HG02571 (cell line): ENCODE results near the gene MCTS1.
"Not testable (repeated sequence)": the region's sequence is repeated elsewhere in the genome, so short reads cannot be mapped to it uniquely, and the experiment has no call there.

Experiments
- ATAC-seq: cut with Tn5 transposase; IDR thresholded peaks from one replicate; pipeline ENCODE4 v1.9.1; 2021; ENCODE audit warnings: mild to moderate bottlenecking, moderate library complexity; ENCODE audit not compliant: unreplicated experiment

Gene MCTS1

GRCh38 chrX:120629667-120630537 lies 26.0 kb downstream of the MCTS1 start, which contains the start of gene C1GALT1C1:
Gene C1GALT1C1, minus strand, starts transcription at chrX:120630054. Its CDS starts 2,888 bp downstream, at chrX:120627166.
- peak; percentile 95 for ATAC-seq

DNA sequence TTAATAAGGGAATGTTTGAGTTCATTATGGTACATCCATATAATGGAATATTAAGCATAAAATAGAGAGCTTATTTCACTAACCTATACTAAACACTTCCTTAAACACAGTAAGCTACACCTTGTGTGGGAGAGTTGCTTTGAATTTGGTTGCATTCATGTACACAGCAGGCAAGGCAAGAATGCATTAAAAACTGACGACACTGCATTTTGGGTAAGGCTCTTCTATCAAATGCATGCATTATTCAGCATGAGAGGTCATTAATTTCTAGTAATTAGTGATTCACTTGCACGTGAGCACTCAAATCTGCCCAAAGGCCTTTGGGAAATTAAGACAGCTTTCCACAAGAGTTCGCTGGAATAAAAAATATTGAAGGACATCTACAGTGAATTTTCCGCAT lies 34.7 kb downstream of the MCTS1 start:
- ATAC-seq, result no peak

DNA sequence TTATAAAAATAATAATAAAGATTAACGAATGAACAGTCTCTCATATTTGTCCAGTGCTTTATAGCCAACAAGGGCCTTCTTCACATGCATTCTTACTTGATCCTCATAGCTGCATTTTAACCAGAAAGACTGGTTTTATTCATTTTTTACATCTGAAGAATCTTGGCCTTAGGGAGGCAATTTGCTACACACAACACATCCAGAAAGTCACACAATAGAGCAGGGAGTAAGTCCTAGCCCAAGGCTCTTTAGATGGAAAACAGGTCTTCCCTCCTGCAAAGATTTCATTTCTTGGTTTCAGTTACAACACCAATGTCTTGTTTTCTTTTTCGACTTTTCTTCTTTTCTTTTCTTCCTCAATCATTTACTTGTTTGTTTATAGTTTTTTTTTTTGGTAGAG lies 39.0 kb downstream of the MCTS1 start:
- ATAC-seq, result no peak

DNA sequence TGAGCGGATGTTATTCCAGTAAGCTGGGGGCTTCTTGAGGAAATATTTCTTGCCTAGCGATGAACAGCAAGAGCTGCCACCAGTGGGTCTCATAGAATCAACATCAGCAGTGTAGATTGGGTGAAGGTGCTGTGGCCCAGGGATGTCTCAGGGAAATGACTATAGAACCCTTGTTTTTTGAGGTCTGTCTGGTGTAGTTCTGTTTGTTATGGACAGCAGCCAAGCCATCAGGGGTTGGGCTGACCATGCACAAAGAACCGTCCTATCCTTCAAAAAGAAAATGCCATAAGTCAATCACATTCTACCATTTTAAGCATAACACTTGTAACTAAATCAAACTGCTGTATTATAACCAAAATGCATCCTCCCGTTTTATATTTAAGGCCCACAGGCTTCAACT lies 43.2 kb downstream of the MCTS1 start:
- no peak for ATAC-seq

DNA sequence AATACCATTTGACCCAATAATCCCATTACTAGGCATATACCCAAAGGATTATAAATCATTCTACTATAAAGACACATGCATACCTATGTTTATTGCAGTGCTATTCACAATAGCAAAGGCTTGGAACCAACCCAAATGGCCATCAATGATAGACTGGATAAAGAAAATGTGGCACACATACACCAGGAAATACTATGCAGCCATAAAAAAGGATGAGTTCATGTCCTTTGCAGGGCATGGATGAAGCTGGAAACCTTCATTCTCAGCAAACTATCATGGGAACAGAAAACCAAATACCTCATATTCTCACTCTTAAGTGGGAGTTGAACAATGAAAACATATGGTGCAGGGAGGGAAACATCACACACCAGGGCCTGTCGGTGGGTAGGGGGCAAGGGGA lies 48.4 kb downstream of the MCTS1 start:
- ATAC-seq, result not testable (repeated sequence)

GRCh38 chrX:120653000-120653399 lies 49.1 kb downstream of the MCTS1 start:
- ATAC-seq, result no peak

DNA sequence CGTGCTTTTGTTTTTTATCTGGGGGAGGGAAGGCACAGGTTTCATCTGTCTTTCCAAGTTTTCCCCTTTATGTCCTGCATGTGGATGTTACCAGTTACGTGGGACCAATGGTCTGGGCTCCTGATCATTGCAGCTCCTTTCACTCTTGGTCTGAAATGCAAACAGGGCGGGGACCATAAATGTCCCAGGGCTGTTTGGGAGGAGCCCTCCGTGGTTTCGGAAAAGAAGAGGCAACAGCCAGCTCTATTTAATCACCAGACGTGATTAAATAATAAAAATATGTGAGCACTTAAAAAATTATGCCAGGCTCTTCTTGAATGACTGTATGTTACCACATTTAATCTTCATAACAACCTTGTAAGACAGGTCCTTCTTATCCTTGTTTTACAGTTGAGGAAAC lies 56.7 kb downstream of the MCTS1 start:
- no peak for ATAC-seq
